A549 (cell line): Measurements from ENCODE around the gene CYP4F11. TPM values are rescaled to one million over a fixed set of nuclear protein-coding genes. Genes with fewer than 3 reads are reported as not detected.
"Not testable (repeated sequence)": the region's sequence is repeated elsewhere in the genome, so short reads cannot be mapped to it uniquely, and the experiment has no call there.

ENCODE experiments used
- ATAC-seq, 2 experiments: fragments of 200-7000 bp in 1 of 2; fragments of >200 bp in 1 of 2; cut with Nextera tagmentation in 1 of 2; cut with Tn5 transposase in 1 of 2; 3 replicates each; pipeline versions ENCODE4 v1.8.0 to v1.9.1; 2018 to 2020; ENCODE audit warnings: mild to moderate bottlenecking in 1 of 2, moderate library complexity in 1 of 2
- CTCF ChIA-PET: fragments of 300-600 bp; sonication (Branson Sonifier 250); formaldehyde crosslinking; extraction: SDS; loops from one replicate; lab custom pipeline; 2021; ENCODE audit warnings: antibody characterized with exemption, inconsistent platforms; lab: Yijun Ruan, JAX
- POLR2A ChIA-PET: fragments of 350-600 bp; formaldehyde crosslinking; extraction: SDS; loops from one replicate; lab custom pipeline; 2021; ENCODE audit warnings: antibody characterized with exemption, inconsistent platforms; lab: Yijun Ruan, JAX
- DNase-seq, 2 experiments: peaks; one replicate each; pipeline versions ENCODE4 v3.0.0 to v3.0.0-alpha.2; 2011 to 2016; ENCODE audit warnings: low read depth in 1 of 2, low spot score in 1 of 2
- FAIRE-seq: peaks from 2 replicates; lab custom pipeline; 2011; peaks lifted over from hg19 to GRCh38; lab: Jason Lieb, UNC
- H3K27ac ChIP-seq, 2 experiments: fragments of >200 bp; sonication (Bioruptor Twin); formaldehyde crosslinking; 3 replicates each; pipeline ENCODE4 v1.5.1; 2016 to 2017
- H3K4me1 ChIP-seq: fragments of >200 bp; sonication (Bioruptor Twin); formaldehyde crosslinking; 3 replicates; pipeline ENCODE4 v1.6.1; 2016
- H3K4me2 ChIP-seq: fragments of >200 bp; sonication (Bioruptor Twin); formaldehyde crosslinking; 3 replicates; pipeline ENCODE4 v1.6.1; 2016
- H3K4me3 ChIP-seq: fragments of >200 bp; sonication (Bioruptor Twin); formaldehyde crosslinking; 3 replicates; pipeline ENCODE4 v1.5.1; 2016
- H3K9me3 ChIP-seq: fragments of >200 bp; sonication (Bioruptor Twin); formaldehyde crosslinking; 3 replicates; pipeline ENCODE4 v1.6.1; 2016
- BHLHE40 ChIP-seq: IDR thresholded peaks from 2 replicates; pipeline ENCODE4 v1.6.1; 2012; ENCODE audit warnings: low read depth, low read length, inconsistent platforms
- CHD4 ChIP-seq: fragments of 200-600 bp; sonication (generic); IDR thresholded peaks from 2 replicates; pipeline ENCODE4 v1.6.1; 2016; ENCODE audit warnings: antibody characterized with exemption, mild to moderate bottlenecking, borderline replicate concordance
- EHF ChIP-seq: fragments of 250-450 bp; sonication (Bioruptor Pico); IDR thresholded peaks from 2 replicates; pipeline ENCODE4 v1.5.0; 2020; ENCODE audit warnings: mild to moderate bottlenecking
- ESRRA ChIP-seq: fragments of 150-350 bp; IDR thresholded peaks from 2 replicates; pipeline ENCODE4 v1.6.1; 2014; ENCODE audit warnings: mild to moderate bottlenecking, low read length, borderline replicate concordance
- FOSB ChIP-seq: fragments of 250-450 bp; sonication (Bioruptor Pico); IDR thresholded peaks from 2 replicates; pipeline ENCODE4 v1.5.0; 2020; ENCODE audit warnings: mild to moderate bottlenecking, moderate library complexity
- GATA3 ChIP-seq: IDR thresholded peaks from 2 replicates; pipeline ENCODE4 v1.6.1; 2012; ENCODE audit warnings: borderline replicate concordance
- HOXB5 ChIP-seq: fragments of 250-450 bp; sonication (Bioruptor Pico); IDR thresholded peaks from 2 replicates; pipeline ENCODE4 v1.5.0; 2020; ENCODE audit warnings: mild to moderate bottlenecking, moderate library complexity
- JUNB ChIP-seq: fragments of >200 bp; sonication (Bioruptor Twin); formaldehyde crosslinking; IDR thresholded peaks from 2 replicates; pipeline ENCODE4 v1.6.1; 2016
- KDM5A ChIP-seq: fragments of 200-600 bp; sonication (generic); IDR thresholded peaks from 2 replicates; pipeline ENCODE4 v1.6.1; 2016; ENCODE audit warnings: antibody characterized with exemption, mild to moderate bottlenecking
- MAZ ChIP-seq: fragments of 150-350 bp; IDR thresholded peaks from 2 replicates; pipeline ENCODE4 v1.6.1; 2014; ENCODE audit warnings: antibody characterized with exemption, low read depth, low read length, borderline replicate concordance
- NFE2L2 ChIP-seq: fragments of 150-350 bp; conservative IDR thresholded peaks from 2 replicates; pipeline ENCODE4 v1.6.1; 2014; ENCODE audit warnings: low read length
- RARB ChIP-seq: fragments of 250-450 bp; sonication (Bioruptor Pico); IDR thresholded peaks from 2 replicates; pipeline ENCODE4 v1.8.0; 2021; ENCODE audit warnings: mild to moderate bottlenecking, moderate library complexity
- SMC3 ChIP-seq: fragments of >200 bp; sonication (Bioruptor Twin); formaldehyde crosslinking; IDR thresholded peaks from 3 replicates; pipeline ENCODE4 v1.6.1; 2018; ENCODE audit warnings: inconsistent platforms
- TFCP2L1 ChIP-seq: fragments of 250-450 bp; sonication (Bioruptor Pico); IDR thresholded peaks from 2 replicates; pipeline ENCODE4 v1.5.0; 2021; ENCODE audit warnings: mild to moderate bottlenecking
- TP53 ChIP-seq: fragments of 250-450 bp; sonication (Bioruptor Pico); IDR thresholded peaks from 2 replicates; pipeline ENCODE4 v1.5.0; 2021; ENCODE audit warnings: mild to moderate bottlenecking, moderate library complexity
- WGBS: methylation state at CpG from one replicate; pipeline ENCODE4 v1.1.6; 2017; ENCODE audit errors: missing lambda C conversion rate; 5-methylcytosine and 5-hydroxymethylcytosine counted together
- polyA plus RNA-seq, 4 experiments: library from polyadenylated mRNA; depleted of rRNA in 3 of 4; stranded (reverse); fragments of >200 nt; fragmentation: RNase III in 1 of 4; extraction: RNeasy Plus Mini Kit Qiagen cat#74134 plus additional on column Dnase treatment in 1 of 4; gene quantifications; 2 replicates in 3 of 4; 3 replicates in 1 of 4; pipeline ENCODE4 v1.2.3, GENCODE V29; 2011 to 2017
- TF ChIP-seq, protein P1 (sequence below): fragments of >200 bp; sonication (Bioruptor Twin); formaldehyde crosslinking; IDR thresholded peaks from 2 replicates; pipeline ENCODE4 v1.6.1; 2016

CYP4F11 gene
- polyA plus RNA-seq, 2 of the 4 experiments (the other 2 are of a cell fraction): 4.0 to 26.2 TPM

GRCh38 chr19:15885167-15885566 is 49.2 kb downstream of the CYP4F11 start:
- TF ChIP-seq KDM5A: no peak
- no peak for TF ChIP-seq MAZ
- no peak for TF ChIP-seq NFE2L2
- no peak for TF ChIP-seq TFCP2L1 (CRISPR knock-in tag)
- TF ChIP-seq RARB (CRISPR knock-in tag): no peak
- TF ChIP-seq FOSB (CRISPR knock-in tag): no peak
- no peak for TF ChIP-seq BHLHE40
- no peak for TF ChIP-seq HOXB5 (CRISPR knock-in tag)
- no peak for TF ChIP-seq SMC3
- TF ChIP-seq, all 56 proteins: peak for 0
- H3K4me3 ChIP-seq: no peak overlapping the region
- ChIA-PET POLR2A (interaction anchor here (0.6 kb wide), 1 partner anchor 528 kb away, joined by 6 read pairs; no protein-coding TSS in a partner anchor), CTCF (no interaction called here)
- ATAC-seq (no peak), FAIRE-seq (no peak), DNase-seq (no peak)
- H3K4me2 ChIP-seq: no peak overlapping the region
- H3K4me1 ChIP-seq: no peaks in the 10 kb centered on the region
- H3K9me3 ChIP-seq: no peaks in the 10 kb centered on the region
- no peak overlapping the region for H3K27ac ChIP-seq
- WGBS: 30% methylated on average over 3 of the region's 3 CpGs

DNA sequence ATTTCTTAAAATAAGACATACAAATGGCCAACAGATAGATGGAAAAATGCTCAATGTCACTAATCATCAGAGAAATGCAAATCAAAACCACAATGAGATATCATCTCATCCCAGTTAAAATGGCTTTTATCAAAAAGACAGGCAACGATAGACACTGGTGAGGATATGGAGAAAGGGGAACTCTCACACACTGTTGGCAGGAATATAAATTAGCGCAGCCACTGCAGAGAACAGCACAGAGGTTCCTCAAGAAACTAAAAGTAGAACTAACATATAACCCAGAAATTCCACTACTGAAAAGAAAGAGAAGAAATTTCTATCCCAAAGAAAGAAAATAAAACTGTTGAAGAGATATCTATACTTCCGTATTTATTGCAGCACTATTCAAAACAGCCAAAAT is 51.0 kb downstream of the CYP4F11 start:
- POLR2A ChIA-PET, H3K4me1 ChIP-seq, H3K27ac ChIP-seq, CTCF ChIA-PET, ATAC-seq, FAIRE-seq, H3K4me2 ChIP-seq, DNase-seq, H3K9me3 ChIP-seq, H3K4me3 ChIP-seq: not testable (repeated sequence)
- 46% methylated on average over 3 of the region's 3 CpGs for WGBS

DNA sequence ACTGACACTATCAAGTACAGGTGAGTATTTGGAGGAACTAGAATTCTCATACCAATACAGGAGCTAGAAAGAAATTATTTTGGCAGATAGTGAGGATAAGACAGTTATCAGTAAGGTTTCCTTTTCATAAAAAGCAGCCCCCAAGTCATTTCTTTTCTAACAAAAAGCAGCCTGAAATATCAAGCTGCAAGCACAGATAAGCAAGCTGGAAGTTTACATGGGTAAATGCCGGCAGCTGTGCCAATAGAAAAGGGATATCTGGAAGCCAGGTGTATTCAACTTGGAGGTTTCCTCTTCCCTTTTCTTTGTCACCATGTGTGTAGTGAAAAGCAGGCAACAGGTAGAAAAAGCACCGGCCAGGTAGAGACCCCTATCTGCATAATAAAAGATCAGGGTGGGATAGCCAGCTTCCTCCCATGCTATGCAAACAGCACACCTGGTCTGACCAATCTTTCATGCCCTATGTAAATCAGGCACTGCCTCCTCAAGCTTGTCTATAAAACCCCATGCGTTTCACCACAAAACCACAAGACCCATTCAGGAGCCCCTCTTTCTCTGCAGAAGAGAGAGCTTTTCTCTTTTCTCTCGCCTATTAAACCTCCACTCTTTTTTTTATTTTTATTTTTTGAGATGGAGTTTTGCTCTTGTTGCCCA is 59.4 kb downstream of the CYP4F11 start:
- ATAC-seq (no peak), FAIRE-seq (no peak), DNase-seq (no peak)
- H3K4me3 ChIP-seq: no peak overlapping the region
- 23% methylated on average over 4 of the region's 4 CpGs for WGBS
- H3K9me3 ChIP-seq: no peaks in the 10 kb centered on the region
- ChIA-PET POLR2A (no interaction called here), CTCF (no interaction called here)
- no peaks in the 10 kb centered on the region for H3K4me1 ChIP-seq
- no peak overlapping the region for H3K4me2 ChIP-seq
- H3K27ac ChIP-seq: no peak overlapping the region
- TF ChIP-seq, protein P1, sequence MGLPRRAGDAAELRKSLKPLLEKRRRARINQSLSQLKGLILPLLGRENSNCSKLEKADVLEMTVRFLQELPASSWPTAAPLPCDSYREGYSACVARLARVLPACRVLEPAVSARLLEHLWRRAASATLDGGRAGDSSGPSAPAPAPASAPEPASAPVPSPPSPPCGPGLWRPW: no peak
- TF ChIP-seq JUNB (no peak), RARB (CRISPR knock-in tag) (no peak), TP53 (CRISPR knock-in tag) (no peak), GATA3 (no peak), NFE2L2 (no peak), ESRRA (no peak)
- TF ChIP-seq, all 56 proteins: peak for 0

DNA sequence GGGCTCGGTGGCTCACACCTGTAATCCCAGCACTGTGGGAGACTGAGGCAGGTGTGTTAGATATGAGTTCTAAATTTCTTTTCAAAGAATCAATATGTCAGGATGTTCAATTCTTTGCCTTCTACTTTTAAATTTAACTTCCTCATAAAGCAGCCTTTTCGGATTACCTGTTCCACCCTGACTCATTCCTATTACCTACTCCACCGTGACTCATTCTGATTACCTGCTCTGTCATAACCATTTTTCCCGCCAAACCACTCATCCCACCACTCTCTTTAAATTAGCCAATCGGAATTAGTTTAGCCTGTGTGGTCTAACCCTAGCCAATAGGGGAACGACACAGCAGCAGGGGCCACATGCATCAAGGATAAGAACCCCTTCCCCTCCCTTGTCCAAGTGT is 60.6 kb downstream of the CYP4F11 start:
- H3K4me2 ChIP-seq, DNase-seq, POLR2A ChIA-PET, ATAC-seq, H3K4me3 ChIP-seq, H3K27ac ChIP-seq, FAIRE-seq, H3K4me1 ChIP-seq, H3K9me3 ChIP-seq, CTCF ChIA-PET: not testable (repeated sequence)
- WGBS: 9% methylated on average over 6 of the region's 6 CpGs

GRCh38 chr19:15871570-15871969 is 62.8 kb downstream of the CYP4F11 start:
- no peak overlapping the region for H3K4me3 ChIP-seq
- no peaks in the 10 kb centered on the region for H3K4me1 ChIP-seq
- FAIRE-seq (no peak), DNase-seq (no peak), ATAC-seq (no peak)
- no peak overlapping the region for H3K4me2 ChIP-seq
- no peaks in the 10 kb centered on the region for H3K9me3 ChIP-seq
- WGBS: 31% methylated on average over 8 of the region's 11 CpGs
- TF ChIP-seq EHF (CRISPR knock-in tag): no peak
- no peak for TF ChIP-seq CHD4
- ChIA-PET POLR2A (no interaction called here), CTCF (interaction anchor here (1.2 kb wide), 1 partner anchor 244 kb away, joined by 4 read pairs; no protein-coding TSS in a partner anchor)
- H3K27ac ChIP-seq: no peak overlapping the region
